ENCODE measurements around the gene ORC4. TPM values are rescaled to one million over a fixed set of nuclear protein-coding genes. Genes with fewer than 3 reads are reported as not detected.

ORC4 gene
- total and polyA plus RNA-seq, 2 donors (not counting 3 experiments of a cell fraction or from before 2014, with no cell fraction given): 25.2 to 27.0 TPM

GRCh38 chr2:148014616-148015015 is 5.9 kb downstream of the ORC4 start:
- Histone ChIP-seq H3K36me3 (ENCODE audit: control insufficient read depth in 2 of 2, extremely low read depth in 1 of 2, insufficient read depth in 2 of 2, low read length in 2 of 2) (no peaks in the 10 kb centered on the region), H3K27me3 (ENCODE audit: control insufficient read depth in 2 of 2, insufficient read depth in 2 of 2, low read length in 2 of 2) (no peaks in the 10 kb centered on the region), H4K20me1 (replicated peaks; ENCODE audit: control insufficient read depth, extremely low read depth, insufficient read depth, low read length) (peaks cover 2% of the 10 kb centered on the region), H3K9me3 (replicated peaks; ENCODE audit: control insufficient read depth, insufficient read depth, low read length) (no peaks in the 10 kb centered on the region), H3K4me1 (ENCODE audit: control insufficient read depth, extremely low read depth, insufficient read depth, low read length) (peaks cover 3% of the 10 kb centered on the region), H3K9ac (replicated peaks; ENCODE audit: extremely low read depth, insufficient read depth, low read length) (no peak overlapping the region), H3K4me2 (ENCODE audit: insufficient read depth, low read length) (no peak overlapping the region), H3K79me2 (ENCODE audit: control insufficient read depth, insufficient read depth, low read length) (peaks cover 66% of the 10 kb centered on the region), H2AFZ (ENCODE audit: low read depth, low read length) (no peak overlapping the region), H3K4me3 (replicated peaks in 1 of 3; ENCODE audit: insufficient read depth in 1 of 3, low read depth in 1 of 3, low read length in 3 of 3) (no peak overlapping the region), H3K27ac (ENCODE audit: insufficient read depth, low read depth, low read length) (no peak overlapping the region), H3K9me1 (replicated peaks; ENCODE audit: control insufficient read depth, extremely low read depth, insufficient read depth, low read length) (no peaks in the 10 kb centered on the region)
- FAIRE-seq (no peak), DNase-seq (ENCODE audit: low read depth, low spot score) (no peak)
- dilution Hi-C loops (cut with MboI; ENCODE audit: extremely low pct_ligation_motif_present, low sequenced_read_pairs): no loop called here
- TF ChIP-seq CTCF (IDR thresholded peaks at IDR 0.05; ENCODE audit: extremely low read depth in 1 of 2, insufficient read depth in 1 of 2, low read depth in 1 of 2, low read length in 2 of 2): no peak
- ChIA-PET CTCF (interaction anchor here (1.5 kb wide), 1 partner anchor 494 kb away, joined by 4 read pairs; no protein-coding TSS in a partner anchor), POLR2A (no interaction called here)
- BruUV-seq (replicated peaks): no TSS peak
- intact Hi-C loops (cut with micrococcal nuclease): no loop called here

- Histone ChIP-seq H4K20me1 (replicated peaks; ENCODE audit: control insufficient read depth, extremely low read depth, insufficient read depth, low read length) (peaks cover 2% of the 10 kb centered on the region), H2AFZ (ENCODE audit: low read depth, low read length) (no peak overlapping the region), H3K9ac (replicated peaks; ENCODE audit: extremely low read depth, insufficient read depth, low read length) (no peak overlapping the region), H3K79me2 (ENCODE audit: control insufficient read depth, insufficient read depth, low read length) (peaks cover 62% of the 10 kb centered on the region), H3K4me3 (replicated peaks in 1 of 3; ENCODE audit: insufficient read depth in 1 of 3, low read depth in 1 of 3, low read length in 3 of 3) (no peak overlapping the region), H3K4me2 (ENCODE audit: insufficient read depth, low read length) (no peak overlapping the region), H3K27ac (ENCODE audit: insufficient read depth, low read depth, low read length) (no peak overlapping the region), H3K36me3 (ENCODE audit: control insufficient read depth in 2 of 2, extremely low read depth in 1 of 2, insufficient read depth in 2 of 2, low read length in 2 of 2) (no peaks in the 10 kb centered on the region), H3K27me3 (ENCODE audit: control insufficient read depth in 2 of 2, insufficient read depth in 2 of 2, low read length in 2 of 2) (no peaks in the 10 kb centered on the region), H3K9me3 (replicated peaks; ENCODE audit: control insufficient read depth, insufficient read depth, low read length) (no peaks in the 10 kb centered on the region), H3K4me1 (ENCODE audit: control insufficient read depth, extremely low read depth, insufficient read depth, low read length) (no peaks in the 10 kb centered on the region), H3K9me1 (replicated peaks; ENCODE audit: control insufficient read depth, extremely low read depth, insufficient read depth, low read length) (no peaks in the 10 kb centered on the region)
- DNase-seq (ENCODE audit: low read depth, low spot score) (no peak), FAIRE-seq (no peak)
- TF ChIP-seq POLR2A (IDR thresholded peaks at IDR 0.05; ENCODE audit: low read depth, low read length) (no peak), MYC (IDR thresholded peaks at IDR 0.05; ENCODE audit: low read depth, low read length) (no peak), FOS (IDR thresholded peaks at IDR 0.05; ENCODE audit: borderline replicate concordance, insufficient read depth, low read length) (no peak), POLR2AphosphoS5 (IDR thresholded peaks at IDR 0.05; ENCODE audit: insufficient read depth, low read depth, low read length) (no peak), JUN (IDR thresholded peaks at IDR 0.05; ENCODE audit: borderline replicate concordance, insufficient read depth, insufficient read length, low read depth) (no peak), MAX (IDR thresholded peaks at IDR 0.05; ENCODE audit: insufficient read depth, insufficient read length) (no peak), CTCF (IDR thresholded peaks at IDR 0.05; ENCODE audit: extremely low read depth in 1 of 2, insufficient read depth in 1 of 2, low read depth in 1 of 2, low read length in 2 of 2) (no peak), EZH2 (IDR thresholded peaks at IDR 0.05; ENCODE audit: borderline replicate concordance, low read depth, low read length, severe bottlenecking) (no peak), GATA2 (IDR thresholded peaks at IDR 0.05; ENCODE audit: insufficient read depth, insufficient read length, low read depth, low read length) (no peak)
- dilution Hi-C loops (cut with MboI; ENCODE audit: extremely low pct_ligation_motif_present, low sequenced_read_pairs) (no loop called here), intact Hi-C loops (cut with micrococcal nuclease) (no loop called here)
- no TSS peak for BruUV-seq (replicated peaks)
- ChIA-PET CTCF (interaction anchor here (1.5 kb wide), 1 partner anchor 495 kb away, joined by 4 read pairs; no protein-coding TSS in a partner anchor), POLR2A (no interaction called here)
Measured at GRCh38 chr2:148013876-148014275, 6.7 kb downstream of the ORC4 start.

All from endothelial cell of umbilical vein (primary cell).